ENCODE results near the gene CSRNP2.
A peak's percentile ranks its signal among the peaks of the same experiment; 100 is the strongest.

The CSRNP2 gene

GRCh38 chr12:51028126-51028812 lies 55.1 kb downstream of the CSRNP2 start:
- TF ChIP-seq, protein P1, sequence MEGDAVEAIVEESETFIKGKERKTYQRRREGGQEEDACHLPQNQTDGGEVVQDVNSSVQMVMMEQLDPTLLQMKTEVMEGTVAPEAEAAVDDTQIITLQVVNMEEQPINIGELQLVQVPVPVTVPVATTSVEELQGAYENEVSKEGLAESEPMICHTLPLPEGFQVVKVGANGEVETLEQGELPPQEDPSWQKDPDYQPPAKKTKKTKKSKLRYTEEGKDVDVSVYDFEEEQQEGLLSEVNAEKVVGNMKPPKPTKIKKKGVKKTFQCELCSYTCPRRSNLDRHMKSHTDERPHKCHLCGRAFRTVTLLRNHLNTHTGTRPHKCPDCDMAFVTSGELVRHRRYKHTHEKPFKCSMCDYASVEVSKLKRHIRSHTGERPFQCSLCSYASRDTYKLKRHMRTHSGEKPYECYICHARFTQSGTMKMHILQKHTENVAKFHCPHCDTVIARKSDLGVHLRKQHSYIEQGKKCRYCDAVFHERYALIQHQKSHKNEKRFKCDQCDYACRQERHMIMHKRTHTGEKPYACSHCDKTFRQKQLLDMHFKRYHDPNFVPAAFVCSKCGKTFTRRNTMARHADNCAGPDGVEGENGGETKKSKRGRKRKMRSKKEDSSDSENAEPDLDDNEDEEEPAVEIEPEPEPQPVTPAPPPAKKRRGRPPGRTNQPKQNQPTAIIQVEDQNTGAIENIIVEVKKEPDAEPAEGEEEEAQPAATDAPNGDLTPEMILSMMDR (IDR thresholded peaks at IDR 0.05; ENCODE audit: borderline replicate concordance, insufficient read depth, low read depth, low read length), result no peak
- no peak overlapping the region for H3K4me3 ChIP-seq (ENCODE audit: low read depth, low read length)

DNA sequence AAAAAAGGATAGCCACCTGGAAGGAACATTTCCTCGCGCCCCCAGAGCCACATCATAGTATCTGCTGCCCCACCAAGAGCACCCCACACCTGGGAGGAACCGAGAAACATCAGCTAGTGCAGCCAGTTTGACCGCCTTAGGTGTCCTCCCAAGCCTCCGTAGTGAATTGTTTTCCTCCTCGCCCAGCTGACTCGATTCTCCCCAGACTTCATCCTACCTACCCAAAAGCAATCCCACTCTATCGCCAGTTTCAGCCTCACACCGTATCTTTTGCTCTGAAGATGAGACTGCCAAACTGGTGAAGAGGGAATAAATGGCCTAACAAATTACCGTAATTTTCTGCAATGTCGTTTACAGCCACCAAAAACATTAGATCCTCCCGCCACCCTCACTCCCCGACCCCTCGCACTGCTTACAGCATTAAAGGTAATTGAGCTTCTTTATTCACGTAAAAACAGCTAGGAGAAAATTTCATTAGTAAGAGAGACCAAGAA lies 56.0 kb downstream of the CSRNP2 start:
- TF ChIP-seq, protein P1 (IDR thresholded peaks at IDR 0.05; ENCODE audit: borderline replicate concordance, insufficient read depth, low read depth, low read length), result no peak
- no peak overlapping the region for H3K4me3 ChIP-seq (ENCODE audit: low read depth, low read length)

DNA sequence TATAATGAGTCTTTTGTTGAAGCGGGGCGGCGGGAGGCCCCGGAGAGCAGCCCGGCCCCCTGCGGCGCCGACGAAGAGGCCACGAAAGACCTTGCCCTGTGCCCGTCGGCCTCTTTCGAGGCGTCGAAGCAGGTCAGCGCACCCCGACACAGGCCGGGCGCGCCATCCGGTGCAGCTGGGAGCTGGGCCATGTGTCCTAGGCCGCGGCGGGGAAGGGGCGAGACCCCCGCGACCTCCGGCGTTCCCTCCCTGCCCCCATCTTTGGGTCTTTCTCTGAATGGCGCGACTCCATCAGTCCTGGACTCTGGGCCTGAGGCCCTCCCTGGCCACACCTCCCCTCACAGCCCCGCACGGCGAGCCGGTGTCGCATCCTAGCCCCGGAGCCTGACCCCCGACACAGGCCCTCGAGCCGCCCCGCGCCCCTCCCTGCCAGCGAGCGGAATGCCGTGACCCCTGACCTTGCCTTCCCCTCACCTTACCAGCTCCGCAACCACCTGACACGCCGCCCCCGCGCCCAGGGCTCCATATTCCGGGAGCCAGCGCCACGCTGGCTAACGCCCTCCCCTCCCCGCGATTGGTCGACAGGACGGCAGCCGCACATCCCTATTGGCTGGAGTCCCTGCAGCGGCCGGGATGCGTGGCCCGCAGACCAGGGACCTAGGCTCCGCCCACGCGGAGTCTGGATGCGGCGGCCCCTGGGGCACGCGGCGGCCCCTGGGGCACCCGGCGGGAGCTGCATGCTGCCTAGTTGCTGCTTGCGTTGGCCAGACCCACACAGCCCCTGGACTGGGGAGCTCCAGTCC lies 57.4 kb downstream of the CSRNP2 start, which contains the start of gene SLC11A2:
Gene SLC11A2 (minus strand): TSS at position 549 of the 803 bp plus-strand sequence. CDS start 15,656 bp downstream, outside the sequence.
- TF ChIP-seq, protein P1 (IDR thresholded peaks at IDR 0.05; ENCODE audit: borderline replicate concordance, insufficient read depth, low read depth, low read length), result no peak
- peak within 1 kb of the TSS; percentile 74 for H3K4me3 ChIP-seq (ENCODE audit: low read depth, low read length)

GRCh38 chr12:51025338-51025835 lies 58.0 kb downstream of the CSRNP2 start:
- H3K4me3 ChIP-seq (ENCODE audit: low read depth, low read length), result peak overlapping the region; percentile 74
- TF ChIP-seq, protein P1 (IDR thresholded peaks at IDR 0.05; ENCODE audit: borderline replicate concordance, insufficient read depth, low read depth, low read length), result no peak

- TF ChIP-seq, protein P1 (IDR thresholded peaks at IDR 0.05; ENCODE audit: borderline replicate concordance, insufficient read depth, low read depth, low read length), result no peak
These were observed 59.6 kb downstream of the CSRNP2 start for GRCh38 chr12:51023625-51024382.

GRCh38 chr12:51021694-51022093 lies 61.7 kb downstream of the CSRNP2 start:
- TF ChIP-seq, protein P1 (IDR thresholded peaks at IDR 0.05; ENCODE audit: borderline replicate concordance, insufficient read depth, low read depth, low read length), result no peak

More at GRCh38 chr12:51023625-51024382, 59.6 kb downstream of the CSRNP2 start:
- no peak overlapping the region for H3K4me3 ChIP-seq (ENCODE audit: low read depth, low read length)

More at GRCh38 chr12:51021694-51022093, 61.7 kb downstream of the CSRNP2 start:
- H3K4me3 ChIP-seq (ENCODE audit: low read depth, low read length), result no peak overlapping the region
